ENCODE data around the gene MRPS27. TPM values are rescaled to one million over a fixed set of nuclear protein-coding genes. Genes with fewer than 3 reads are reported as not detected.

The MRPS27 gene
- total and polyA plus RNA-seq, 12 donors: 20.8 to 91.8 (median 75.8) TPM

DNA sequence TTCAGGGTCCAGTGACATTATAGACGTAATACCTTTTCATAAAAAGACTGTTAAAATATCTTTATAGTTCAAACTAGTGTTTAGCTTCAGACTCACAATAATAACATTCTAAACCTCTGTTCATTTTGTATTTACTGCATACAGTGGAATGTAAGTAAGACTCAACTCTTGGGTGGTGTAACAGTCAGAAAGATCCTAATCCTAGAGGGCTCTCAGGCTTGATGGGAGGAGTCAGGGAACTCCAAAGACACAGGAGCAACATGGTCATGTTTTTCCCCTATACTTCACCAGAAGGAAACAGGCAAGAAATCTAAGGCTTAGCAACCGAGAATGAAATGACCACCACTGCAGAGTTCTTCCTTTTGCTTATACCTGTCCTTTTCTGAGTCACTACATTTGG, 82.6 kb downstream of the MRPS27 start:
- TF ChIP-seq, protein P1, sequence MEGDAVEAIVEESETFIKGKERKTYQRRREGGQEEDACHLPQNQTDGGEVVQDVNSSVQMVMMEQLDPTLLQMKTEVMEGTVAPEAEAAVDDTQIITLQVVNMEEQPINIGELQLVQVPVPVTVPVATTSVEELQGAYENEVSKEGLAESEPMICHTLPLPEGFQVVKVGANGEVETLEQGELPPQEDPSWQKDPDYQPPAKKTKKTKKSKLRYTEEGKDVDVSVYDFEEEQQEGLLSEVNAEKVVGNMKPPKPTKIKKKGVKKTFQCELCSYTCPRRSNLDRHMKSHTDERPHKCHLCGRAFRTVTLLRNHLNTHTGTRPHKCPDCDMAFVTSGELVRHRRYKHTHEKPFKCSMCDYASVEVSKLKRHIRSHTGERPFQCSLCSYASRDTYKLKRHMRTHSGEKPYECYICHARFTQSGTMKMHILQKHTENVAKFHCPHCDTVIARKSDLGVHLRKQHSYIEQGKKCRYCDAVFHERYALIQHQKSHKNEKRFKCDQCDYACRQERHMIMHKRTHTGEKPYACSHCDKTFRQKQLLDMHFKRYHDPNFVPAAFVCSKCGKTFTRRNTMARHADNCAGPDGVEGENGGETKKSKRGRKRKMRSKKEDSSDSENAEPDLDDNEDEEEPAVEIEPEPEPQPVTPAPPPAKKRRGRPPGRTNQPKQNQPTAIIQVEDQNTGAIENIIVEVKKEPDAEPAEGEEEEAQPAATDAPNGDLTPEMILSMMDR (IDR thresholded peaks at IDR 0.05): no peak
- H3K9me3 ChIP-seq: no peaks in the 10 kb centered on the region
- H3K27me3 ChIP-seq: no peaks in the 10 kb centered on the region
- peaks cover 0 to 43% (median 7%) of the 10 kb centered on the region in 9 donors for H3K36me3 ChIP-seq
- ATAC-seq (no peak), DNase-seq (no peak)
- WGBS, 2 donors: 91 to 93% methylated on average over 2 of the region's 2 CpGs
- no peak overlapping the region for H3K4me3 ChIP-seq
- intact Hi-C loops (cut with DNase I): no loop called here
- no peak overlapping the region for H3K27ac ChIP-seq
- H3K4me1 ChIP-seq: peaks cover 0 to 27% (median 6%) of the 10 kb centered on the region in 9 donors

GRCh38 chr5:72235725-72236124, 84.3 kb downstream of the MRPS27 start:
- 95 to 96% methylated on average over 1 of the region's 1 CpG for WGBS, 2 donors
- TF ChIP-seq, protein P1 (IDR thresholded peaks at IDR 0.05): no peak
- intact Hi-C loops (cut with DNase I): no loop called here
- Histone ChIP-seq H3K4me3 (no peak overlapping the region), H3K36me3 (peaks cover 0 to 56% (median 10%) of the 10 kb centered on the region in 9 donors), H3K27ac (no peak overlapping the region), H3K4me1 (peaks cover 0 to 34% (median 6%) of the 10 kb centered on the region in 9 donors), H3K27me3 (no peaks in the 10 kb centered on the region), H3K9me3 (no peaks in the 10 kb centered on the region)
- DNase-seq: no peak
- no peak for ATAC-seq

- 97 to 99% methylated on average over 1 of the region's 1 CpG for WGBS, 2 donors
- H3K4me1 ChIP-seq: peaks cover 0 to 34% (median 6%) of the 10 kb centered on the region in 9 donors
- no peaks in the 10 kb centered on the region for H3K27me3 ChIP-seq
- intact Hi-C loops (cut with DNase I): no loop called here
- no peak for ATAC-seq
- TF ChIP-seq, protein P1 (IDR thresholded peaks at IDR 0.05): no peak
- H3K27ac ChIP-seq: peak overlapping the region in 1 of 10 donors; percentile 42
- H3K36me3 ChIP-seq: peaks cover 0 to 62% (median 10%) of the 10 kb centered on the region in 9 donors
- H3K4me3 ChIP-seq: no peak overlapping the region
- H3K9me3 ChIP-seq: no peaks in the 10 kb centered on the region
- no peak for DNase-seq
Observed at GRCh38 chr5:72234868-72235267, 85.2 kb downstream of the MRPS27 start.

DNA sequence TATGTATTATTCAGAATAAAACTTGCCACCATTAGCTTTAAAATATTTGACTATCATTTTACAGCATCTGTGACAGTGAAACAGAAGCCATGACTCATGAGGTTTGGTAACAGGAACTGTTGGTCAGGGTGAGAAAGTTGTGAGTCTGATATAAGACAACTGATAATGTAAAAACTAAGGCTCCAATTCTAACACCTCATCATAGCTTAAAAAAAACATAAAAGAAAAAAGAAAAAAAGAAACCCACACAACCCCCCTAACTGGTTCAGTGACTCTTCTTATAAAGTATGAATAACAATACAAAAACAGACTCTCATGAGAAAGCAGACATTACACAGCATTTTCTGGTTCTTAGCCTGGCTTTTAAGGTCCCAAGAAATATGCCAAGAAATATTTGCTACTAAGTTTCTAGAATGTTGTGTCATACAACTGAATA, 85.8 kb downstream of the MRPS27 start:
- DNase-seq (no peak), ATAC-seq (peak in 2 of 8 donors; percentile 28 to 37)
- intact Hi-C loops (cut with DNase I): no loop called here
- H3K36me3 ChIP-seq: peaks cover 0 to 67% (median 10%) of the 10 kb centered on the region in 9 donors
- TF ChIP-seq, protein P1 (IDR thresholded peaks at IDR 0.05): no peak
- no peaks in the 10 kb centered on the region for H3K27me3 ChIP-seq
- H3K4me3 ChIP-seq: no peak overlapping the region
- H3K27ac ChIP-seq: peak overlapping the region in 1 of 10 donors; percentile 42
- no peaks in the 10 kb centered on the region for H3K9me3 ChIP-seq
- H3K4me1 ChIP-seq: peaks cover 0 to 34% (median 9%) of the 10 kb centered on the region in 9 donors

Measured in heart right ventricle (tissue), 16 donors.